ENCODE measurements around the gene CCDC24. TPM values are rescaled to one million over a fixed set of nuclear protein-coding genes. Genes with fewer than 3 reads are reported as not detected.

The CCDC24 gene
- total RNA-seq = 1 to 10 TPM in 3 of 4 donors, under 1 TPM in 1; 0.57 to 4.4 (median 2.4) TPM

- TF ChIP-seq, protein P1, sequence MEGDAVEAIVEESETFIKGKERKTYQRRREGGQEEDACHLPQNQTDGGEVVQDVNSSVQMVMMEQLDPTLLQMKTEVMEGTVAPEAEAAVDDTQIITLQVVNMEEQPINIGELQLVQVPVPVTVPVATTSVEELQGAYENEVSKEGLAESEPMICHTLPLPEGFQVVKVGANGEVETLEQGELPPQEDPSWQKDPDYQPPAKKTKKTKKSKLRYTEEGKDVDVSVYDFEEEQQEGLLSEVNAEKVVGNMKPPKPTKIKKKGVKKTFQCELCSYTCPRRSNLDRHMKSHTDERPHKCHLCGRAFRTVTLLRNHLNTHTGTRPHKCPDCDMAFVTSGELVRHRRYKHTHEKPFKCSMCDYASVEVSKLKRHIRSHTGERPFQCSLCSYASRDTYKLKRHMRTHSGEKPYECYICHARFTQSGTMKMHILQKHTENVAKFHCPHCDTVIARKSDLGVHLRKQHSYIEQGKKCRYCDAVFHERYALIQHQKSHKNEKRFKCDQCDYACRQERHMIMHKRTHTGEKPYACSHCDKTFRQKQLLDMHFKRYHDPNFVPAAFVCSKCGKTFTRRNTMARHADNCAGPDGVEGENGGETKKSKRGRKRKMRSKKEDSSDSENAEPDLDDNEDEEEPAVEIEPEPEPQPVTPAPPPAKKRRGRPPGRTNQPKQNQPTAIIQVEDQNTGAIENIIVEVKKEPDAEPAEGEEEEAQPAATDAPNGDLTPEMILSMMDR (IDR thresholded peaks at IDR 0.05; ENCODE audit: low read depth) = no peak
Measured at GRCh38 chr1:43991476-43992231, at the start of gene CCDC24. CCDC24 (plus strand) TSS chr1:43991599; CDS start chr1:43991879, 280 bp downstream.

GRCh38 chr1:43942411-43942810 lies 49.0 kb upstream of the CCDC24 start:
- TF ChIP-seq, protein P1 (IDR thresholded peaks at IDR 0.05; ENCODE audit: low read depth) = no peak

DNA sequence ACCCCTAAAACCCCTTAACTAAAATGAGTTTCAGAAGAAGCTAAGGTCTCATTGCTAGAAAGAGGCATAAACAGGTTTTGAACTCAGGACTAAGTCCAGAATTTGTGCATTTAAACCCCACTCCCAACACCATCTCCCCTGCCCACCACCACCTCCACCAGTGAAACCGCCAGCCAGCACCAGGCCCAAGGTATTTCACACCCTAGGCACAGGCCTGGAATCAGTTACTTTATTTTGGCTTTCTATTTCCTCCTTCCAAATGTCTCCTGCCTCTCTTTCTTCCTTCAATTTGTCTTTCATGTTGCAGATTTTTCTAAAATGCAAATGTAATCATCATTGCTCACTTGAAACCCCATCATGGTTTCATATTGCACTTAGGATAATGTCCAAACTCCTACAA lies 46.5 kb upstream of the CCDC24 start:
- TF ChIP-seq, protein P1 (IDR thresholded peaks at IDR 0.05; ENCODE audit: low read depth) = no peak

- TF ChIP-seq, protein P1 (IDR thresholded peaks at IDR 0.05; ENCODE audit: low read depth) = no peak
Measured at GRCh38 chr1:43945674-43946235, 45.6 kb upstream of the CCDC24 start.

DNA sequence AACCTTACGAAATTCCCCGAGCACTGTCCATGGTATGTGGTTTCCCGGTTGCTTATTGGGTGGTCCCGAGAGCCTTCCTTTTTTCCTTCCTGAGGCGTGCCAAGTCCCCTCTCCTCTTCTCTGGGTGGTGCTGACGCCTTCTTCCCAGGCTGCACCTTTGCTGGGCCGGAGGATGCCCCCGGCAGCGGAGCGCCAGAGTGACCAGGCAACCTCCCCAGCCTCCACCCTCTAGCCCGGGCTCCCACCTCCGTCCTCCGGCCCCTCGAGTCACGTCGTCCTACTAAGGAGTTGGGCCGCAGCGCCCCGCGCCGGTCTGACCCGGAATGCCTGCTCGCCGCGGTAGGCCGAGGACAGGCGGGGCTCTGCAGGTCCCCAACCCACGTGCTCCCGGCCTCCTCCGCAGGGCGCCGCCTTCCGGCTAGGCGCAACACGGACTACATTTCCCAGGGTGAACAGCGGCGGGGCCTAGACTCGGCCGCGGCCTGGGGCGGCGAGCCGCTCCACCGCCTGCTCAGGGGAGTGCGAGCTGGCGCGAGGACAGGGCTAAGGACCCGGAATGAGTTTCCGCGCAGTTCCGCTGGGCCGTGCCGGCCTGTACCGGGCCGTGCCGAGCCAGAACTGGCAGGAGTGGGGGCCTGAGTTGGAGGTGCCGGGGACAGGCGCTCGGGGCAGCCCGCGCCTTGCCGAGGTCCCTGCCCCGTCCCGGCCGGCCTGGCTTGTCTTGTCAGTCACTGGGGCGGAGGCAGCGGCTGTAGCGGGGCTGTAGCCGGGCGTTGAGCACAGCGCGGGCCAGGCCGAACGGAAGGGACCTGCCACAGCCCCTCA lies 45.0 kb upstream of the CCDC24 start, which contains the start of gene IPO13:
Gene IPO13, plus strand, starts transcription at position 715 of the 825 bp plus-strand sequence. CDS start 651 bp downstream, outside the sequence.
- TF ChIP-seq, protein P1 (IDR thresholded peaks at IDR 0.05; ENCODE audit: low read depth) = no peak

DNA sequence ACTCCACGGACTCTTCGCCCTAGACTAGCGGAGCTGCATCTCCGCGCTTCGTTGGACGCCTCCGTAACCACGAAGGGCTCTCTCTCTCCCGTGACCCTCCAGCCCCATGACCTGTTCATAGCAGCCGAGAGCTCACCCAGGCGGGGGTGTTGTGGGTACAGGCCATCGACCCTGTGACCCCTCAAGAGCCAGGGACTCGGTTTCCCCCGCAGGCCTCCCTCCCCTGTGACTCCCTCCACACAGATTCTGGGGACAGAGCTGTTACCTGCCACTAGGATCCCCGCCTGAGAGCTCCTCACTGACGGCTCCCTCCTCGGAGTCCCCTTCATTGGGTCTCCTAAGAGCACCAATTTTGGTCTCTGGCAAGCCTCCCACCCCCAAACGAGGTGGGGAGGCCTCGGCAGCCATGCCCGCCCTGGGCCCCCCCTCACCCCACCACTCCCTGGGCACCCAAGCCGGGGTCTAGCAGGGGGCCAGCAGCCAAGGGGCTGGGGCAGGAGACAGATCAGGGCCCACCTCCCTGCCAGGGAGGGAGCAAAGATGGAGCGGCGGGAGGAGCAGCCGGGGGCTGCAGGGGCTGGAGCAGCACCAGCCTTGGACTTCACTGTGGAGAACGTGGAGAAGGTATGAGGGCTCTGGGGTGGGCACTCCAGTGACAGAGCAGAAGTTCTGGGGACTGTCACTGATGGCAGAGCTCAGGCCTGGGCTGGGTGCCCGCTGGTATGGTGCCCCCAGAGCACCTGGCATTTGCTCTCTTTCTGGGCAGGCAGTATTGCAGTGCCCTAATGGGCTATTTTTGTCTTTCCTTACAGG lies 44.1 kb upstream of the CCDC24 start:
- TF ChIP-seq, protein P1 (IDR thresholded peaks at IDR 0.05; ENCODE audit: low read depth) = no peak
